Sigmoid colon (tissue), 7 donors: ENCODE results near the gene HACL1. TPM values are rescaled to one million over a fixed set of nuclear protein-coding genes. Genes with fewer than 3 reads are reported as not detected.

Source experiments
- DNase-seq: peaks from one replicate; pipeline ENCODE4 v3.0.0-alpha.2; 2019
- H3K27ac ChIP-seq, 4 donors: fragments of 200-600 bp; sonication (generic); one replicate each; pipeline ENCODE4 v1.5.1; 2016 to 2019; ENCODE audit warnings: mild to moderate bottlenecking in 1 of 4
- H3K27me3 ChIP-seq, 3 donors: fragments of 200-600 bp; sonication (generic); one replicate each; pipeline ENCODE4 v1.5.1; 2019; ENCODE audit warnings: mild to moderate bottlenecking in 1 of 3
- H3K36me3 ChIP-seq, 4 donors: fragments of 200-600 bp; sonication (generic); one replicate each; pipeline ENCODE4 v1.5.1; 2016 to 2019
- H3K4me1 ChIP-seq, 4 donors: fragments of 200-600 bp; sonication (generic); one replicate each; pipeline ENCODE4 v1.5.1; 2017 to 2019
- H3K4me3 ChIP-seq, 4 donors: fragments of 200-600 bp; sonication (generic); one replicate each; pipeline ENCODE4 v1.5.1; 2017 to 2019; ENCODE audit warnings: mild to moderate bottlenecking in 2 of 4, moderate library complexity in 1 of 4
- H3K9me3 ChIP-seq, 4 donors: fragments of 200-600 bp in 3 of 4; sonication (generic) in 3 of 4; one replicate each; pipeline versions ENCODE4 v1.5.1 to v1.6.1; 2013 to 2019
- CTCF ChIP-seq, 4 experiments: fragments of 450-650 bp in 3 of 4; fragments of 200-600 bp in 1 of 4; IDR thresholded peaks; one replicate each; pipeline ENCODE4 v1.5.1; 2016 to 2019; ENCODE audit warnings: antibody characterized with exemption in 4 of 4, mild to moderate bottlenecking in 3 of 4, moderate library complexity in 2 of 4
- EP300 ChIP-seq, 4 donors: sonication (generic); formaldehyde crosslinking; IDR thresholded peaks; one replicate each; pipeline ENCODE4 v1.6.1; 2017; ENCODE audit warnings: antibody characterized with exemption in 4 of 4
- POLR2A ChIP-seq, 2 donors: fragments of 450-650 bp; IDR thresholded peaks; one replicate each; pipeline ENCODE4 v1.6.1; 2016; ENCODE audit warnings: antibody characterized with exemption in 2 of 2, mild to moderate bottlenecking in 2 of 2, moderate library complexity in 2 of 2
- POLR2AphosphoS5 ChIP-seq, 4 donors: sonication (generic); formaldehyde crosslinking; IDR thresholded peaks; one replicate each; pipeline ENCODE4 v1.6.1; 2017; ENCODE audit warnings: antibody characterized with exemption in 4 of 4
- WGBS, 2 donors: extraction: QIAGEN DNeasy Blood & Tissue Kit; methylation state at CpG; one replicate each; pipeline ENCODE4 v1.1.7; 2013; 5-methylcytosine and 5-hydroxymethylcytosine counted together
- intact Hi-C: fragments of 100-400 bp; cut with DNase I; formaldehyde crosslinking; loops from one replicate; pipeline ENCODE4 v1.15.1; 2023
- polyA plus RNA-seq, 3 donors: library from polyadenylated mRNA; stranded (reverse); fragments of 200-250 nt; gene quantifications; one replicate each; pipeline ENCODE4 v1.2.3, GENCODE V29; 2013
- total RNA-seq, 4 donors: library from RNA; depleted of rRNA; stranded (reverse); fragments of >200 nt; gene quantifications; one replicate each; pipeline ENCODE4 v1.1.0, GENCODE V29; 2016
- donor health status: healthy with polysubstance abuse.
- donor health status: Bipolar disorder and iron deficiency.
- donor health status: healthy.

Gene HACL1
- total and polyA plus RNA-seq, 7 donors: 10.9 to 24.7 (median 15.5) TPM

GRCh38 chr3:15602146-15602536, 772 bp upstream of the HACL1 start:
- H3K4me1 ChIP-seq: peaks cover 0 to 23% (median 18%) of the 10 kb centered on the region in 4 donors
- DNase-seq: no peak
- intact Hi-C loops: loop anchor here (10.0 kb wide), 1 partner anchor 663 kb away; the partner anchor contains the start of genes DPH3 and OXNAD1
- H3K36me3 ChIP-seq: peaks cover 0 to 25% (median 5%) of the 10 kb centered on the region in 4 donors
- H3K27me3 ChIP-seq: no peaks in the 10 kb centered on the region
- TF ChIP-seq EP300 (IDR thresholded peaks at IDR 0.05) (no peak), POLR2AphosphoS5 (IDR thresholded peaks at IDR 0.05) (no peak), POLR2A (IDR thresholded peaks at IDR 0.05) (no peak), CTCF (IDR thresholded peaks at IDR 0.05) (no peak)
- WGBS, 2 donors: 2% methylated on average over 9 of the region's 9 CpGs
- H3K4me3 ChIP-seq: peak overlapping the region; percentile 88 to 92 (median 90)
- no peaks in the 10 kb centered on the region for H3K9me3 ChIP-seq
- peak overlapping the region; percentile 83 to 91 (median 88) for H3K27ac ChIP-seq

- H3K4me3 ChIP-seq: peak overlapping the region; percentile 88 to 92 (median 90)
- 1% methylated on average over 19 of the region's 19 CpGs for WGBS, 2 donors
- no peaks in the 10 kb centered on the region for H3K27me3 ChIP-seq
- intact Hi-C loops: loop anchor here (10.0 kb wide), 1 partner anchor 664 kb away; the partner anchor contains the start of genes DPH3 and OXNAD1
- peaks cover 0 to 37% (median 5%) of the 10 kb centered on the region in 4 donors for H3K36me3 ChIP-seq
- no peak for DNase-seq
- H3K9me3 ChIP-seq: no peaks in the 10 kb centered on the region
- TF ChIP-seq POLR2A (IDR thresholded peaks at IDR 0.05) (no peak), EP300 (IDR thresholded peaks at IDR 0.05) (no peak), CTCF (IDR thresholded peaks at IDR 0.05) (no peak), POLR2AphosphoS5 (IDR thresholded peaks at IDR 0.05) (no peak)
- peaks cover 0 to 23% (median 18%) of the 10 kb centered on the region in 4 donors for H3K4me1 ChIP-seq
- H3K27ac ChIP-seq: peak overlapping the region; percentile 83 to 91 (median 88)
Measured at GRCh38 chr3:15601046-15601398, 347 bp downstream of the HACL1 start.

- Histone ChIP-seq H3K36me3 (peaks cover 0 to 57% (median 9%) of the 10 kb centered on the region in 4 donors), H3K27ac (no peak overlapping the region), H3K4me1 (peaks cover 0 to 13% (median 10%) of the 10 kb centered on the region in 4 donors), H3K27me3 (no peaks in the 10 kb centered on the region), H3K9me3 (no peaks in the 10 kb centered on the region), H3K4me3 (no peak overlapping the region)
- TF ChIP-seq POLR2AphosphoS5 (IDR thresholded peaks at IDR 0.05): no peak
- no peak for TF ChIP-seq CTCF (IDR thresholded peaks at IDR 0.05)
- no peak for TF ChIP-seq EP300 (IDR thresholded peaks at IDR 0.05)
- no peak for TF ChIP-seq POLR2A (IDR thresholded peaks at IDR 0.05)
- DNase-seq: no peak
- 83 to 86% methylated on average over 2 of the region's 2 CpGs for WGBS, 2 donors
- intact Hi-C loops: no loop called here
Measured at GRCh38 chr3:15595955-15596354, 5.4 kb downstream of the HACL1 start.

GRCh38 chr3:15592968-15593367, 8.4 kb downstream of the HACL1 start:
- no peaks in the 10 kb centered on the region for H3K9me3 ChIP-seq
- H3K4me1 ChIP-seq: no peaks in the 10 kb centered on the region
- H3K4me3 ChIP-seq: no peak overlapping the region
- no peaks in the 10 kb centered on the region for H3K27me3 ChIP-seq
- TF ChIP-seq CTCF (IDR thresholded peaks at IDR 0.05) (no peak), POLR2A (IDR thresholded peaks at IDR 0.05) (no peak), POLR2AphosphoS5 (IDR thresholded peaks at IDR 0.05) (no peak), EP300 (IDR thresholded peaks at IDR 0.05) (no peak)
- DNase-seq: no peak
- no peak overlapping the region for H3K27ac ChIP-seq
- intact Hi-C loops: no loop called here
- 88 to 98% methylated on average over 8 of the region's 8 CpGs for WGBS, 2 donors
- peaks cover 14 to 70% (median 16%) of the 10 kb centered on the region in 4 donors for H3K36me3 ChIP-seq

- 92% methylated on average over 21 of the region's 21 CpGs for WGBS, 2 donors
- Histone ChIP-seq H3K27ac (no peak overlapping the region), H3K36me3 (peaks cover 14 to 67% (median 16%) of the 10 kb centered on the region in 4 donors), H3K4me3 (no peak overlapping the region), H3K9me3 (no peaks in the 10 kb centered on the region), H3K4me1 (no peaks in the 10 kb centered on the region), H3K27me3 (no peaks in the 10 kb centered on the region)
- no peak for TF ChIP-seq CTCF (IDR thresholded peaks at IDR 0.05)
- TF ChIP-seq POLR2AphosphoS5 (IDR thresholded peaks at IDR 0.05): no peak
- no peak for TF ChIP-seq EP300 (IDR thresholded peaks at IDR 0.05)
- no peak for TF ChIP-seq POLR2A (IDR thresholded peaks at IDR 0.05)
- intact Hi-C loops: no loop called here
- no peak for DNase-seq
Measured at GRCh38 chr3:15591928-15592327, 9.4 kb downstream of the HACL1 start.
